Measurements from ENCODE around the gene MAP9.

MAP9 gene

DNA sequence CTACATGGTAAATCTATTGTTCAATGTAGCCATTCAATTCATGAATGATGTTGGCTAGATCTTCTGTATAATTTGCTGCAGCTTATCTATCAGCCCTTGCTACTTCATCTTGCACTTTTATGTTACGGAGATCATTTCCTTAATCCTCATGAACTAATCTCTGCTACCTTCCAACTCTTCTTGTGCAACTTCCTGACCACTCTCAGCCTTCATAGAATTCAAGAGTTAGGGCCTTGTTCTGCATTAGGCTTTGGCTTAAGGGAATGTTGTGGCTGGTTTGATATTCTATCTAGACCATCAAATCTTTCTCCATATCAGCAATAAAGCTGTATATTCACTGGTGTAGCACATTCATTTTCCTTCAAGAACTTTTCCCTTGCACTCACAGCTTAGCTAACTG is 36.7 kb upstream of the MAP9 start:
- no peak for DNase-seq (ENCODE audit: low read depth in 1 of 2, low spot score in 1 of 2)
- Histone ChIP-seq H3K27me3 (ENCODE audit: insufficient read depth, poor library complexity, severe bottlenecking) (no peaks in the 10 kb centered on the region), H3K4me3 (replicated peaks; ENCODE audit: insufficient read depth, low read length) (no peak overlapping the region), H3K27ac (replicated peaks) (no peak overlapping the region)
- TF ChIP-seq POLR2AphosphoS5 (IDR thresholded peaks at IDR 0.05; ENCODE audit: low read depth) (no peak), GABPA (IDR thresholded peaks at IDR 0.05; ENCODE audit: low read depth) (no peak), SPI1 (IDR thresholded peaks at IDR 0.05; ENCODE audit: borderline replicate concordance, low read depth) (no peak)
- TF ChIP-seq, protein P1, sequence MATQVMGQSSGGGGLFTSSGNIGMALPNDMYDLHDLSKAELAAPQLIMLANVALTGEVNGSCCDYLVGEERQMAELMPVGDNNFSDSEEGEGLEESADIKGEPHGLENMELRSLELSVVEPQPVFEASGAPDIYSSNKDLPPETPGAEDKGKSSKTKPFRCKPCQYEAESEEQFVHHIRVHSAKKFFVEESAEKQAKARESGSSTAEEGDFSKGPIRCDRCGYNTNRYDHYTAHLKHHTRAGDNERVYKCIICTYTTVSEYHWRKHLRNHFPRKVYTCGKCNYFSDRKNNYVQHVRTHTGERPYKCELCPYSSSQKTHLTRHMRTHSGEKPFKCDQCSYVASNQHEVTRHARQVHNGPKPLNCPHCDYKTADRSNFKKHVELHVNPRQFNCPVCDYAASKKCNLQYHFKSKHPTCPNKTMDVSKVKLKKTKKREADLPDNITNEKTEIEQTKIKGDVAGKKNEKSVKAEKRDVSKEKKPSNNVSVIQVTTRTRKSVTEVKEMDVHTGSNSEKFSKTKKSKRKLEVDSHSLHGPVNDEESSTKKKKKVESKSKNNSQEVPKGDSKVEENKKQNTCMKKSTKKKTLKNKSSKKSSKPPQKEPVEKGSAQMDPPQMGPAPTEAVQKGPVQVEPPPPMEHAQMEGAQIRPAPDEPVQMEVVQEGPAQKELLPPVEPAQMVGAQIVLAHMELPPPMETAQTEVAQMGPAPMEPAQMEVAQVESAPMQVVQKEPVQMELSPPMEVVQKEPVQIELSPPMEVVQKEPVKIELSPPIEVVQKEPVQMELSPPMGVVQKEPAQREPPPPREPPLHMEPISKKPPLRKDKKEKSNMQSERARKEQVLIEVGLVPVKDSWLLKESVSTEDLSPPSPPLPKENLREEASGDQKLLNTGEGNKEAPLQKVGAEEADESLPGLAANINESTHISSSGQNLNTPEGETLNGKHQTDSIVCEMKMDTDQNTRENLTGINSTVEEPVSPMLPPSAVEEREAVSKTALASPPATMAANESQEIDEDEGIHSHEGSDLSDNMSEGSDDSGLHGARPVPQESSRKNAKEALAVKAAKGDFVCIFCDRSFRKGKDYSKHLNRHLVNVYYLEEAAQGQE (IDR thresholded peaks at IDR 0.05; ENCODE audit: insufficient replicate concordance, low read depth): no peak
- TF ChIP-seq, protein P2, sequence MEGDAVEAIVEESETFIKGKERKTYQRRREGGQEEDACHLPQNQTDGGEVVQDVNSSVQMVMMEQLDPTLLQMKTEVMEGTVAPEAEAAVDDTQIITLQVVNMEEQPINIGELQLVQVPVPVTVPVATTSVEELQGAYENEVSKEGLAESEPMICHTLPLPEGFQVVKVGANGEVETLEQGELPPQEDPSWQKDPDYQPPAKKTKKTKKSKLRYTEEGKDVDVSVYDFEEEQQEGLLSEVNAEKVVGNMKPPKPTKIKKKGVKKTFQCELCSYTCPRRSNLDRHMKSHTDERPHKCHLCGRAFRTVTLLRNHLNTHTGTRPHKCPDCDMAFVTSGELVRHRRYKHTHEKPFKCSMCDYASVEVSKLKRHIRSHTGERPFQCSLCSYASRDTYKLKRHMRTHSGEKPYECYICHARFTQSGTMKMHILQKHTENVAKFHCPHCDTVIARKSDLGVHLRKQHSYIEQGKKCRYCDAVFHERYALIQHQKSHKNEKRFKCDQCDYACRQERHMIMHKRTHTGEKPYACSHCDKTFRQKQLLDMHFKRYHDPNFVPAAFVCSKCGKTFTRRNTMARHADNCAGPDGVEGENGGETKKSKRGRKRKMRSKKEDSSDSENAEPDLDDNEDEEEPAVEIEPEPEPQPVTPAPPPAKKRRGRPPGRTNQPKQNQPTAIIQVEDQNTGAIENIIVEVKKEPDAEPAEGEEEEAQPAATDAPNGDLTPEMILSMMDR (IDR thresholded peaks at IDR 0.05; ENCODE audit: insufficient read depth, low read length): no peak

DNA sequence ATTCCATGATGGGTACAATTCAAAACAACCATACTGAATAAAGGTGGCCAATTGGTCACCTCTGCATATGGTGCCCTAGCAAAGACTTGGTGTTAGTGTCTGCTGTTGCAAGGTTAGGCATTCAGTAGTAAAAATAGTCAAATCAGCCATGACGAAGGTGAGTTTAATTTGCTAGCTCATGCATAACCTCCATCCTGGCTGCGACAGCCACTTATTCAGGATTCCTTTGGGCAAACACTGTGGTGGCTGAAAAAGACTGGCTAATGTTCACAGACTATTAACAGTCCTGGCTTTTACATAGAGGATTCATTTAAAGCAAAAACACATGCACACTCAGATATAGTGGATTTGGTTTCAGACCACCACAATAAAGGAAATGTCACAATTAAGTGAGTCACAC is 34.8 kb upstream of the MAP9 start:
- Histone ChIP-seq H3K4me3 (replicated peaks; ENCODE audit: insufficient read depth, low read length) (no peak overlapping the region), H3K27ac (replicated peaks) (no peak overlapping the region), H3K27me3 (ENCODE audit: insufficient read depth, poor library complexity, severe bottlenecking) (no peaks in the 10 kb centered on the region)
- no peak for DNase-seq (ENCODE audit: low read depth in 1 of 2, low spot score in 1 of 2)
- TF ChIP-seq SPI1 (IDR thresholded peaks at IDR 0.05; ENCODE audit: borderline replicate concordance, low read depth): no peak

DNA sequence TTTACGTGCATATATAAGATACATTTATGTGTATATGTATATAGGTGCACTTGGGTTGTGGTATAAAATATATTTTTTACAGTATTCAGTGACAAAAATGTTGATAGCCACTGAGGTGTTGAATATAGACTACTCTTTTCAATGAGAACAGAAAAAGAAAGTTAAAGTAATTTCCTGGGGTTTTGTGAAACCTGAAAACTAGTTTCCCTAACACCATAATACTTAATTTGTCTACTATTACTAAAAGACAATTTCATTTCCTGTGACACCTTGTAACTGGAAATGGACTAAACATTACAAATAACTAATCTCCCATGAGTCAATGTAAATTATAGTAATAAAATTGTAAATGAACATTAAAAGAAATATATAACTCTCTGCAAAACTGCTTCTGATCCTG is 32.0 kb upstream of the MAP9 start:
- no peak for TF ChIP-seq SPI1 (IDR thresholded peaks at IDR 0.05; ENCODE audit: borderline replicate concordance, low read depth)
- TF ChIP-seq POLR2AphosphoS5 (IDR thresholded peaks at IDR 0.05; ENCODE audit: low read depth): no peak
- TF ChIP-seq GABPA (IDR thresholded peaks at IDR 0.05; ENCODE audit: low read depth): no peak
- TF ChIP-seq, protein P1 (IDR thresholded peaks at IDR 0.05; ENCODE audit: insufficient replicate concordance, low read depth): no peak
- TF ChIP-seq, protein P2 (IDR thresholded peaks at IDR 0.05; ENCODE audit: insufficient read depth, low read length): no peak
- H3K27me3 ChIP-seq (ENCODE audit: insufficient read depth, poor library complexity, severe bottlenecking): no peaks in the 10 kb centered on the region
- no peak for DNase-seq (ENCODE audit: low read depth in 1 of 2, low spot score in 1 of 2)
- H3K27ac ChIP-seq (replicated peaks): no peak overlapping the region
- no peak overlapping the region for H3K4me3 ChIP-seq (replicated peaks; ENCODE audit: insufficient read depth, low read length)

DNA sequence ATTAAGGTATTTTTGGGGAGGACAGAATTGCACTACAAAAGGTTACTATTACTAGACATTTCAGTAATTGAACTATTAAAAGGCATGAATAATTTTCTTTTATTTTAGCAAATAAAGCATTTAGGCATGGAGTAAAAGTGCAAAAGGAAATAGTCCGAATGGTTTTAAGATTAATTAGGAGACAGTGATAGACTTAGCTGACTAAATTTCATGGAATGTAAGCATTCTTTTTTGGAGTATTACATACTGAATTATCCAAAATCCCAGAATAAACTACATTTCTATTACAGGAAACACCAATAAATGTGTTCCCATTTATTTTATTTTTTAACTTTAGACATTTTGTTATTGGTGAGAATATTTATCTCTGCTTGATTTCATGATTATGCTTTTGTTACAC is 30.7 kb upstream of the MAP9 start:
- no peak for DNase-seq (ENCODE audit: low read depth in 1 of 2, low spot score in 1 of 2)
- no peak for TF ChIP-seq POLR2AphosphoS5 (IDR thresholded peaks at IDR 0.05; ENCODE audit: low read depth)
- TF ChIP-seq SPI1 (IDR thresholded peaks at IDR 0.05; ENCODE audit: borderline replicate concordance, low read depth): no peak
- TF ChIP-seq, protein P1 (IDR thresholded peaks at IDR 0.05; ENCODE audit: insufficient replicate concordance, low read depth): no peak
- TF ChIP-seq, protein P2 (IDR thresholded peaks at IDR 0.05; ENCODE audit: insufficient read depth, low read length): no peak
- TF ChIP-seq GABPA (IDR thresholded peaks at IDR 0.05; ENCODE audit: low read depth): no peak
- no peaks in the 10 kb centered on the region for H3K27me3 ChIP-seq (ENCODE audit: insufficient read depth, poor library complexity, severe bottlenecking)
- H3K4me3 ChIP-seq (replicated peaks; ENCODE audit: insufficient read depth, low read length): no peak overlapping the region
- no peak overlapping the region for H3K27ac ChIP-seq (replicated peaks)

Measured in HL-60 (cell line).